Duodenal mucosa (tissue), 2 donors: ENCODE results near the gene ENTR1.
"Not testable (repeated sequence)": the region's sequence is repeated elsewhere in the genome, so short reads cannot be mapped to it uniquely, and the experiment has no call there.

Source experiments
- H3K27ac ChIP-seq: one replicate; pipeline ENCODE4 v1.7.0; 2013; ENCODE audit warnings: low read depth, low read length
- H3K27me3 ChIP-seq, 2 donors: one replicate each; pipeline ENCODE4 v1.7.0; 2013; ENCODE audit warnings: low read length in 2 of 2, control low read depth in 1 of 2; ENCODE audit not compliant: insufficient read depth in 2 of 2, control insufficient read depth in 1 of 2
- H3K36me3 ChIP-seq, 2 donors: one replicate each; pipeline ENCODE4 v1.7.0; 2013; ENCODE audit warnings: low read length in 2 of 2, control low read depth in 1 of 2; ENCODE audit not compliant: insufficient read depth in 2 of 2, control insufficient read depth in 1 of 2
- H3K4me1 ChIP-seq, 2 donors: one replicate each; pipeline ENCODE4 v1.7.0; 2013; ENCODE audit warnings: low read length in 2 of 2, control low read depth in 1 of 2; ENCODE audit not compliant: insufficient read depth in 2 of 2, control insufficient read depth in 1 of 2
- H3K4me3 ChIP-seq, 2 donors: one replicate each; pipeline ENCODE4 v1.7.0; 2013; ENCODE audit warnings: low read length in 2 of 2, low read depth in 1 of 2
- H3K9ac ChIP-seq, 2 donors: one replicate each; pipeline ENCODE4 v1.7.0; 2013; ENCODE audit warnings: low read length in 2 of 2, low read depth in 1 of 2
- H3K9me3 ChIP-seq, 2 donors: one replicate each; pipeline ENCODE4 v1.7.0; 2013; ENCODE audit warnings: low read length in 2 of 2, control low read depth in 1 of 2; ENCODE audit not compliant: control insufficient read depth in 1 of 2

The ENTR1 gene

GRCh38 chr9:136421791-136422190, 11.4 kb upstream of the ENTR1 start:
- Histone ChIP-seq H3K36me3 (peaks cover 44 to 72% of the 10 kb centered on the region in 2 donors), H3K4me1 (no peaks in the 10 kb centered on the region), H3K9me3 (no peaks in the 10 kb centered on the region), H3K4me3 (no peak overlapping the region), H3K27ac (no peak overlapping the region), H3K27me3 (no peaks in the 10 kb centered on the region), H3K9ac (no peak overlapping the region)

GRCh38 chr9:136419092-136419420, 8.6 kb upstream of the ENTR1 start:
- H3K36me3 ChIP-seq: peaks cover 58 to 90% of the 10 kb centered on the region in 2 donors
- no peaks in the 10 kb centered on the region for H3K27me3 ChIP-seq
- no peak overlapping the region for H3K4me3 ChIP-seq
- H3K9me3 ChIP-seq: no peaks in the 10 kb centered on the region
- no peak overlapping the region for H3K9ac ChIP-seq
- no peak overlapping the region for H3K27ac ChIP-seq
- no peaks in the 10 kb centered on the region for H3K4me1 ChIP-seq

- H3K27me3 ChIP-seq: no peaks in the 10 kb centered on the region
- H3K36me3 ChIP-seq: peaks cover 60 to 91% of the 10 kb centered on the region in 2 donors
- no peak overlapping the region for H3K9ac ChIP-seq
- no peaks in the 10 kb centered on the region for H3K4me1 ChIP-seq
- H3K4me3 ChIP-seq: no peak overlapping the region
- no peak overlapping the region for H3K27ac ChIP-seq
- H3K9me3 ChIP-seq: no peaks in the 10 kb centered on the region
These were observed 8.0 kb upstream of the ENTR1 start for GRCh38 chr9:136418182-136419091.

GRCh38 chr9:136416914-136417313, 6.5 kb upstream of the ENTR1 start:
- no peak overlapping the region for H3K4me3 ChIP-seq
- H3K36me3 ChIP-seq: peaks cover 53 to 86% of the 10 kb centered on the region in 2 donors
- no peaks in the 10 kb centered on the region for H3K27me3 ChIP-seq
- no peak overlapping the region for H3K27ac ChIP-seq
- H3K9ac ChIP-seq: no peak overlapping the region
- no peaks in the 10 kb centered on the region for H3K9me3 ChIP-seq
- H3K4me1 ChIP-seq: peaks cover 2 to 3% of the 10 kb centered on the region in 2 donors

GRCh38 chr9:136416427-136416826, 6.0 kb upstream of the ENTR1 start:
- H3K4me1 ChIP-seq: peaks cover 7 to 8% of the 10 kb centered on the region in 2 donors
- no peak overlapping the region for H3K4me3 ChIP-seq
- no peak overlapping the region for H3K27ac ChIP-seq
- H3K9ac ChIP-seq: no peak overlapping the region
- no peaks in the 10 kb centered on the region for H3K27me3 ChIP-seq
- no peaks in the 10 kb centered on the region for H3K9me3 ChIP-seq
- peaks cover 50 to 82% of the 10 kb centered on the region in 2 donors for H3K36me3 ChIP-seq

- Histone ChIP-seq H3K27ac (no peak overlapping the region), H3K9ac (no peak overlapping the region), H3K4me1 (peaks cover 18 to 21% of the 10 kb centered on the region in 2 donors), H3K4me3 (no peak overlapping the region), H3K27me3 (no peaks in the 10 kb centered on the region), H3K9me3 (no peaks in the 10 kb centered on the region), H3K36me3 (peaks cover 35 to 53% of the 10 kb centered on the region in 2 donors)
These were observed 2.5 kb upstream of the ENTR1 start for GRCh38 chr9:136412962-136413361.

GRCh38 chr9:136411378-136411777, 964 bp upstream of the ENTR1 start:
- peaks cover 18 to 21% of the 10 kb centered on the region in 2 donors for H3K4me1 ChIP-seq
- H3K9ac ChIP-seq: peak overlapping the region; percentile 56 to 92
- H3K9me3 ChIP-seq: no peaks in the 10 kb centered on the region
- H3K27me3 ChIP-seq: no peaks in the 10 kb centered on the region
- H3K27ac ChIP-seq: no peak overlapping the region
- H3K4me3 ChIP-seq: peak overlapping the region; percentile 91 to 98
- H3K36me3 ChIP-seq: peaks cover 35 to 51% of the 10 kb centered on the region in 2 donors

GRCh38 chr9:136409557-136410455, 608 bp downstream of the ENTR1 start:
- H3K36me3 ChIP-seq: peaks cover 28 to 48% of the 10 kb centered on the region in 2 donors
- peaks cover 18 to 21% of the 10 kb centered on the region in 2 donors for H3K4me1 ChIP-seq
- no peaks in the 10 kb centered on the region for H3K27me3 ChIP-seq
- no peaks in the 10 kb centered on the region for H3K9me3 ChIP-seq
- H3K9ac ChIP-seq: peak overlapping the region; percentile 56 to 66
- H3K27ac ChIP-seq: no peak overlapping the region
- H3K4me3 ChIP-seq: peak overlapping the region; percentile 75 to 98

- peaks cover 14 to 41% of the 10 kb centered on the region in 2 donors for H3K36me3 ChIP-seq
- no peaks in the 10 kb centered on the region for H3K27me3 ChIP-seq
- no peak overlapping the region for H3K27ac ChIP-seq
- peaks cover 18 to 28% of the 10 kb centered on the region in 2 donors for H3K4me1 ChIP-seq
- no peaks in the 10 kb centered on the region for H3K9me3 ChIP-seq
- no peak overlapping the region for H3K9ac ChIP-seq
- no peak overlapping the region for H3K4me3 ChIP-seq
These were observed 2.5 kb downstream of the ENTR1 start for GRCh38 chr9:136407911-136408310.

- not testable (repeated sequence) for H3K9ac ChIP-seq, H3K9me3 ChIP-seq, H3K4me3 ChIP-seq, H3K27ac ChIP-seq, H3K27me3 ChIP-seq
- Histone ChIP-seq H3K4me1 (peaks cover 16 to 28% of the 10 kb centered on the region in 2 donors), H3K36me3 (peaks cover 12 to 37% of the 10 kb centered on the region in 2 donors)
These were observed 3.4 kb downstream of the ENTR1 start for GRCh38 chr9:136407061-136407460.
